ENCODE results near the gene CDKAL1.

- TF ChIP-seq CTCF (conservative IDR thresholded peaks at IDR 0.05; ENCODE audit: low read depth, low read length): no peak
- no peak for TF ChIP-seq EZH2 (IDR thresholded peaks at IDR 0.05; ENCODE audit: low read length, unreplicated experiment)
Observed at GRCh38 chr6:20841806-20842205, 307.5 kb downstream of the CDKAL1 start.
